Measurements from ENCODE around the gene CTSD. TPM values are rescaled to one million over a fixed set of nuclear protein-coding genes. Genes with fewer than 3 reads are reported as not detected.
"Not testable (repeated sequence)": the region's sequence is repeated elsewhere in the genome, so short reads cannot be mapped to it uniquely, and the experiment has no call there.

The CTSD gene
- total and polyA plus RNA-seq, 9 donors: 89.0 to 545 (median 191) TPM

DNA sequence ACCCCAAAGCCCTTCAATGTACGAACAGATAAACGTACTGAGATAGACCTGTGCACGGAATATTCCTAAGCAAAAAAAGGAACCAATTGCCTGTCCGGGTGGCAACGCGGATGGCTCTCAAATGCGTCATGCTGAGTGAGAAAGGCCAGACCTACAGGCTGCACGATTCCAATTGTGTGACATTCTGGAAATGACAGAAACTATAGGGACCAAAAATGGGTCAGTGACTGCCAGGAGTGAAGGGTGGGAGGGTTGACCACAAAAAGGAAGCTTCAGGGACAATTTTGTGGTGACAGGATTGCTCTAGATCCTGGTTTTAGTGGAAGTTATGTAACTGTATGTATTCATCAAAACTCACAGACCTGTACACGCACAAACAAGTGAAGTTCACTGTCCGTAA lies 47.0 kb upstream of the CTSD start:
- intact Hi-C loops (cut with DNase I): no loop called here
- peaks cover 0 to 4% of the 10 kb centered on the region in 2 donors for H3K9me3 ChIP-seq
- WGBS, 3 donors: 67 to 78% (median 69%) methylated on average over 10 of the region's 10 CpGs

DNA sequence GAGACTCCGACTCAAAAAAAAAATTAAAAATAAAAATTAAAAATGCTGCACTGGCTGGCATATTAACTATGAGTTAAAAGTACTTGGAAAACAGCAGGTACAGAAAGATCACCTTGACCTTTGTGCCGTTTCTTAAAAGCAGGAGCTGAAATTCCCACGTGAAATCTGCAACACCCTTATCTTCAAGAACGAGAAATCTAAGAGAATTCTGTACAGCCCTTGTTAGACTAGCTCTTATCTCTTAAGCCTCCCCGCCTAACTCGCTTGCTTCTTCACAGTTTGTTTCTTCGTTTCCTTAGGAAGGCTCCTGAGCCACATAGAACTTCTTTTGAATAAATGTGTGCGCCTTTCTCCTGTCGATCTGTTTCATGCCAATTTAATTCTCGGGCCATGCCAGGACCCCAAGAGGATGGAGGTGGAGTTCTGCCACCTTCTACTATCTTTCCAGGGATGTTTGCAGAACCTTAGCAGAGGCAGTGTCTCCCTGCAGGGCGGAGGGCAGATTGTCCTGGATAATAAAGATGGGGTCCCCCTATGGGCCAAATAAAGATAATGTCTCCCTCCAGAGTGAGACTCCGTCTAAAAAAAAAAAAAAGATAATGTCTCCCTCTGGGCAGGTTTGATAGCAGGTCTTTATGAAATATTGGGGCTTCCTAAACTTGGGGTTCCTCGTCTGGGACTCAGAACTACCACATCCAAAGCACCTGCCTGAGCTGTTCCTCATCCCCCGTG lies 43.7 kb upstream of the CTSD start:
- peaks cover 0 to 4% of the 10 kb centered on the region in 2 donors for H3K9me3 ChIP-seq
- H3K4me1 ChIP-seq (ENCODE audit: insufficient read depth): no peaks in the 10 kb centered on the region
- TF ChIP-seq, protein P1, sequence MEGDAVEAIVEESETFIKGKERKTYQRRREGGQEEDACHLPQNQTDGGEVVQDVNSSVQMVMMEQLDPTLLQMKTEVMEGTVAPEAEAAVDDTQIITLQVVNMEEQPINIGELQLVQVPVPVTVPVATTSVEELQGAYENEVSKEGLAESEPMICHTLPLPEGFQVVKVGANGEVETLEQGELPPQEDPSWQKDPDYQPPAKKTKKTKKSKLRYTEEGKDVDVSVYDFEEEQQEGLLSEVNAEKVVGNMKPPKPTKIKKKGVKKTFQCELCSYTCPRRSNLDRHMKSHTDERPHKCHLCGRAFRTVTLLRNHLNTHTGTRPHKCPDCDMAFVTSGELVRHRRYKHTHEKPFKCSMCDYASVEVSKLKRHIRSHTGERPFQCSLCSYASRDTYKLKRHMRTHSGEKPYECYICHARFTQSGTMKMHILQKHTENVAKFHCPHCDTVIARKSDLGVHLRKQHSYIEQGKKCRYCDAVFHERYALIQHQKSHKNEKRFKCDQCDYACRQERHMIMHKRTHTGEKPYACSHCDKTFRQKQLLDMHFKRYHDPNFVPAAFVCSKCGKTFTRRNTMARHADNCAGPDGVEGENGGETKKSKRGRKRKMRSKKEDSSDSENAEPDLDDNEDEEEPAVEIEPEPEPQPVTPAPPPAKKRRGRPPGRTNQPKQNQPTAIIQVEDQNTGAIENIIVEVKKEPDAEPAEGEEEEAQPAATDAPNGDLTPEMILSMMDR (IDR thresholded peaks at IDR 0.05): no peak
- TF ChIP-seq EP300 (IDR thresholded peaks at IDR 0.05) (no peak), POLR2A (IDR thresholded peaks at IDR 0.05) (no peak)
- no peak for DNase-seq
- H3K4me3 ChIP-seq: no peak overlapping the region
- H3K36me3 ChIP-seq: no peaks in the 10 kb centered on the region
- no peaks in the 10 kb centered on the region for H3K27me3 ChIP-seq
- intact Hi-C loops (cut with DNase I): no loop called here
- WGBS, 3 donors: 33 to 45% (median 36%) methylated on average over 14 of the region's 14 CpGs
- H3K27ac ChIP-seq: no peak overlapping the region

More for the DNA sequence above, 47.0 kb upstream of the CTSD start:
- DNase-seq: no peak
- no peaks in the 10 kb centered on the region for H3K27me3 ChIP-seq
- no peaks in the 10 kb centered on the region for H3K36me3 ChIP-seq
- no peak overlapping the region for H3K4me3 ChIP-seq
- no peak overlapping the region for H3K27ac ChIP-seq
- H3K4me1 ChIP-seq (ENCODE audit: insufficient read depth): no peaks in the 10 kb centered on the region
- TF ChIP-seq, protein P1 (IDR thresholded peaks at IDR 0.05): no peak
- TF ChIP-seq EP300 (IDR thresholded peaks at IDR 0.05) (no peak), POLR2A (IDR thresholded peaks at IDR 0.05) (no peak)

DNA sequence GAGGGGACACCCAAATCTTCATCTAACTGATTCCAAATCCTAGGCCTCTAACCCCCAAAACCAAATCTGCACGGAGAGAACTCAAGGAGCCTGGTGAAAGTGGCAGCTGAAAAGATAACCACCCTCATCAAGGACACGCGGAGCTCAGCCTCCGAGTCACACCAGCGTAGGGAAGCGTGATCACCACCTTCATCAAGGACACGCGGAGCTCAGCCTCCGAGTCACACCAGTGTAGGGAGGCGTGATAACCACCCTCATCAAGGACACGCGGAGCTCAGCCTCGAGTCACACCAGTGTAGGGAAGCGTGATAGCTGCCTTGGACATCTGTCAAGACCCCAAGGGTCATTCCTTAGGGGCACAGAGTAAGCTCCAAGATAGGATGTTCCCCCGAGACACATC lies 41.8 kb upstream of the CTSD start:
- intact Hi-C loops (cut with DNase I): no loop called here
- TF ChIP-seq POLR2A (IDR thresholded peaks at IDR 0.05) (no peak), EP300 (IDR thresholded peaks at IDR 0.05) (no peak)
- TF ChIP-seq, protein P1 (IDR thresholded peaks at IDR 0.05): no peak
- H3K36me3 ChIP-seq: no peaks in the 10 kb centered on the region
- no peaks in the 10 kb centered on the region for H3K4me1 ChIP-seq (ENCODE audit: insufficient read depth)
- H3K4me3 ChIP-seq: no peak overlapping the region
- no peak overlapping the region for H3K27ac ChIP-seq
- 58 to 83% (median 66%) methylated on average over 15 of the region's 15 CpGs for WGBS, 3 donors
- H3K9me3 ChIP-seq: no peaks in the 10 kb centered on the region
- DNase-seq: no peak
- no peaks in the 10 kb centered on the region for H3K27me3 ChIP-seq

DNA sequence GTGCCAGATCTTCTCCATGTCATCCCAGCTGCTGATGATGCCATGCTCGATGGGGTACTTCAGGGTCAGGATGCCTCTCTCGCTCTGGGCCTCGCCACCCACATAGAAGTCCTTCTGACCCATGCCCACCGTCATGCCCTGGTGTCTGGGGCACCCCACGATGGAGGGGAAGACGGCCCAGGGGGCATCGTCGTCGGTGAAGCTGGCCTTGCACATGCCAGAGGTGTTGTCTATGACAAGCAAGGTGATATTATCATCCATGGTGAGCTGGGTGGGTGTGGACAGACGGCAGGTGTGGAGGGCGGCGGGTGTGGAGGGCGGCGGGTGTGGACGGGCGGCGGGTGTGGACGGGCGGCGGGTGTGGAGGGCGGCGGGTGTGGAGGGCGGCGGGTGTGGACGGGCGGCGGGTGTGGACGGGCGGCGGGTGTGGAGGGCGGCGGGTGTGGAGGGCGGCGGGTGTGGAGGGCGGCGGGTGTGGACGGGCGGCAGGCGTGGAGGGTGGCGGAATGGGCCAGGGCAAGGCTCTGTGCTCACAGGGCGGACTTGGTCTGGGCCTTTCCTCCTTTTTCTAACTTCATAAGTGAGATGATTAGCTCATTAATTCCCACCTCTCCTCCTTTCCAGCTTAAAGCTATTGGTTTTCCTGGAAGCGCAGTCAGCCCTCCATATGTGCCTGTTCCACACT lies 40.2 kb upstream of the CTSD start:
- intact Hi-C loops (cut with DNase I); H3K4me1 ChIP-seq (ENCODE audit: insufficient read depth): not testable (repeated sequence)

DNA sequence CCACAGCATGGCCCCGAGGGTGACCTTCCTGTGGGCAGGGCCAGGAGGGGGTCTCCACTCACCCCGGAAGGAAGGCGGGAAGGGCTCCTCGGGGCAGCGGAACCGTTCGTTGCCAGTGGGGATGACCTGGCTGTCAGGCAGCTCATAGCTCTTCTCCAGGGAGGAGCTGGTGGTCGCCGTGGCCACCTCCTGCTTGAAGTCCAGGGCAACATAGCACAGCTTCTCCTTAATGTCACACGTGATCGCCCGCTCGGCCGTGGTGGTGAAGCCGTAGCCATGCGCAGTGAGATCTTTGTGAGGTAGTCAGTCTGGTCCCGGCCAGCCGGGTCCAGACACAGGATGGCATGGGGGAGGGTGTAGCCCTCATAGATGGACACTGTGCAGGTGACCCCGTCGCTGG lies 39.5 kb upstream of the CTSD start:
- DNase-seq: no peak
- no peaks in the 10 kb centered on the region for H3K27me3 ChIP-seq

More for the DNA sequence above, 40.2 kb upstream of the CTSD start:
- H3K27me3 ChIP-seq, H3K4me3 ChIP-seq, DNase-seq, H3K27ac ChIP-seq, H3K36me3 ChIP-seq, H3K9me3 ChIP-seq: not testable (repeated sequence)
- WGBS, 3 donors: 89 to 94% (median 92%) methylated on average over 25 to 32 of the region's 42 CpGs

More for the DNA sequence above, 39.5 kb upstream of the CTSD start:
- no peaks in the 10 kb centered on the region for H3K9me3 ChIP-seq
- no peak overlapping the region for H3K4me3 ChIP-seq
- no peak overlapping the region for H3K27ac ChIP-seq
- TF ChIP-seq EP300 (IDR thresholded peaks at IDR 0.05) (no peak), POLR2A (IDR thresholded peaks at IDR 0.05) (no peak)
- TF ChIP-seq, protein P1 (IDR thresholded peaks at IDR 0.05): no peak
- intact Hi-C loops (cut with DNase I): no loop called here
- WGBS, 3 donors: 91 to 95% (median 94%) methylated on average over 20 of the region's 20 CpGs
- H3K4me1 ChIP-seq (ENCODE audit: insufficient read depth): no peaks in the 10 kb centered on the region
- no peaks in the 10 kb centered on the region for H3K36me3 ChIP-seq
